GM18951 (cell line): ENCODE results near the gene INSYN2B.

ENCODE experiments used
- POLR2A ChIP-seq: IDR thresholded peaks from 4 replicates; pipeline ENCODE4 v1.6.1; 2011; ENCODE audit warnings: mild to moderate bottlenecking; ENCODE audit not compliant: insufficient read length, insufficient read depth; ENCODE audit errors: extremely low read depth
- in situ Hi-C: fragments of 300-500 bp; cut with MboI; formaldehyde crosslinking; loops from one replicate; pipeline ENCODE4 v1.12.0; 2022; ENCODE audit warnings: low sequenced_read_pairs, mixed read lengths, inconsistent platforms; ENCODE audit not compliant: unreplicated experiment

The INSYN2B gene

GRCh38 chr5:169911448-169912212 is 68.7 kb downstream of the INSYN2B start:
- in situ Hi-C loops: no loop called here
- TF ChIP-seq POLR2A: no peak

- TF ChIP-seq POLR2A: no peak
- in situ Hi-C loops: no loop called here
Observed at GRCh38 chr5:169910393-169910792, 69.9 kb downstream of the INSYN2B start.

- TF ChIP-seq POLR2A: no peak
- in situ Hi-C loops: no loop called here
Observed at GRCh38 chr5:169909945-169910344, 70.3 kb downstream of the INSYN2B start.

GRCh38 chr5:169908864-169909263 is 71.4 kb downstream of the INSYN2B start:
- no peak for TF ChIP-seq POLR2A
- in situ Hi-C loops: no loop called here

GRCh38 chr5:169906745-169907649 is 73.3 kb downstream of the INSYN2B start:
- no peak for TF ChIP-seq POLR2A
- in situ Hi-C loops: no loop called here

GRCh38 chr5:169905017-169905416 is 75.3 kb downstream of the INSYN2B start:
- TF ChIP-seq POLR2A: no peak
- in situ Hi-C loops: no loop called here

GRCh38 chr5:169904508-169904907 is 75.8 kb downstream of the INSYN2B start:
- in situ Hi-C loops: no loop called here
- TF ChIP-seq POLR2A: no peak

- in situ Hi-C loops: no loop called here
- TF ChIP-seq POLR2A: no peak
Observed at GRCh38 chr5:169904059-169904458, 76.2 kb downstream of the INSYN2B start.

GRCh38 chr5:169901896-169902295 is 78.4 kb downstream of the INSYN2B start:
- TF ChIP-seq POLR2A: no peak
- in situ Hi-C loops: no loop called here

- no peak for TF ChIP-seq POLR2A
- in situ Hi-C loops: no loop called here
Observed at GRCh38 chr5:169897481-169897880, 82.8 kb downstream of the INSYN2B start.

GRCh38 chr5:169895926-169896325 is 84.4 kb downstream of the INSYN2B start:
- TF ChIP-seq POLR2A: no peak
- in situ Hi-C loops: no loop called here

- in situ Hi-C loops: no loop called here
Observed at GRCh38 chr5:169893571-169893970, 86.7 kb downstream of the INSYN2B start.

GRCh38 chr5:169893010-169893409 is 87.3 kb downstream of the INSYN2B start:
- in situ Hi-C loops: no loop called here
- TF ChIP-seq POLR2A: no peak

More at GRCh38 chr5:169893571-169893970, 86.7 kb downstream of the INSYN2B start:
- no peak for TF ChIP-seq POLR2A

GRCh38 chr5:169889572-169889971 is 90.7 kb downstream of the INSYN2B start:
- in situ Hi-C loops: no loop called here

GRCh38 chr5:169886677-169887076 is 93.6 kb downstream of the INSYN2B start:
- in situ Hi-C loops: no loop called here
- no peak for TF ChIP-seq POLR2A

More at GRCh38 chr5:169889572-169889971, 90.7 kb downstream of the INSYN2B start:
- no peak for TF ChIP-seq POLR2A
